ENCODE measurements around the gene SNTG2.

GRCh38 chr2:1156531-1156930 is 205.9 kb downstream of the SNTG2 start:
- TF ChIP-seq CTCF (CRISPR knock-in tag; IDR thresholded peaks at IDR 0.05), result no peak
- TF ChIP-seq POLR2A (IDR thresholded peaks at IDR 0.05; ENCODE audit: insufficient read depth in 1 of 2, low read depth in 2 of 2, low read length in 2 of 2), result no peak
- no peak for TF ChIP-seq ZNF580 (CRISPR knock-in tag; IDR thresholded peaks at IDR 0.05; ENCODE audit: borderline replicate concordance, low read depth)
- no peak for TF ChIP-seq AFF4 (CRISPR knock-in tag; IDR thresholded peaks at IDR 0.05)
- TF ChIP-seq EP300 (IDR thresholded peaks at IDR 0.05; ENCODE audit: low read depth in 2 of 2, low read length in 2 of 2), result no peak
- TF ChIP-seq EP300 (CRISPR knock-in tag; IDR thresholded peaks at IDR 0.05; ENCODE audit: borderline replicate concordance), result no peak
- no peak for TF ChIP-seq REL (CRISPR knock-in tag; conservative IDR thresholded peaks at IDR 0.05)
